MG63 (cell line): ENCODE measurements around the gene UBE2V1. TPM values are rescaled to one million over a fixed set of nuclear protein-coding genes. Genes with fewer than 3 reads are reported as not detected.

Source experiments
- DNase-seq: peaks from one replicate; pipeline ENCODE4 v3.0.0-alpha.2; 2020
- H3K27me3 ChIP-seq: fragments of 250-450 bp; sonication (Bioruptor Pico); 2 replicates; pipeline ENCODE4 v1.5.1; 2020; ENCODE audit warnings: mild to moderate bottlenecking, moderate library complexity
- H3K36me3 ChIP-seq: fragments of 250-450 bp; sonication (Bioruptor Pico); 2 replicates; pipeline ENCODE4 v1.5.1; 2020; ENCODE audit warnings: mild to moderate bottlenecking, moderate library complexity
- H3K4me3 ChIP-seq: fragments of 250-450 bp; sonication (Bioruptor Pico); 2 replicates; pipeline ENCODE4 v1.5.1; 2020; ENCODE audit warnings: mild to moderate bottlenecking, moderate library complexity
- H3K9me3 ChIP-seq: fragments of 250-450 bp; sonication (Bioruptor Pico); 2 replicates; pipeline ENCODE4 v1.5.1; 2020; ENCODE audit warnings: mild to moderate bottlenecking, moderate library complexity
- total RNA-seq: library from RNA; depleted of rRNA; stranded (reverse); fragments of >200 nt; shearing (Covaris generic); gene quantifications from 2 replicates; pipeline ENCODE4 v1.2.3, GENCODE V29; 2014; ENCODE audit warnings: low replicate concordance; rRNA removed

The UBE2V1 gene
- total RNA-seq, 1 experiment from 2014 or later: 23.3 TPM

- DNase-seq: no peak
- H3K27me3 ChIP-seq: no peaks in the 10 kb centered on the region
- no peak overlapping the region for H3K4me3 ChIP-seq
- H3K36me3 ChIP-seq: no peaks in the 10 kb centered on the region
- H3K9me3 ChIP-seq: no peaks in the 10 kb centered on the region
Measured at GRCh38 chr20:50037575-50037974, 75.4 kb downstream of the UBE2V1 start.

- no peak for DNase-seq
- H3K4me3 ChIP-seq: no peak overlapping the region
- H3K27me3 ChIP-seq: no peaks in the 10 kb centered on the region
- H3K36me3 ChIP-seq: no peaks in the 10 kb centered on the region
- H3K9me3 ChIP-seq: no peaks in the 10 kb centered on the region
Measured at GRCh38 chr20:50037123-50037522, 75.8 kb downstream of the UBE2V1 start.

- no peak for DNase-seq
- Histone ChIP-seq H3K9me3 (no peaks in the 10 kb centered on the region), H3K4me3 (no peak overlapping the region)
Measured at GRCh38 chr20:50036703-50037102, 76.2 kb downstream of the UBE2V1 start.

GRCh38 chr20:50034567-50035180 lies 78.3 kb downstream of the UBE2V1 start:
- Histone ChIP-seq H3K27me3 (no peaks in the 10 kb centered on the region), H3K36me3 (no peaks in the 10 kb centered on the region), H3K9me3 (peaks cover 1% of the 10 kb centered on the region), H3K4me3 (no peak overlapping the region)
- peak; percentile 98 for DNase-seq

More at GRCh38 chr20:50036703-50037102, 76.2 kb downstream of the UBE2V1 start:
- Histone ChIP-seq H3K36me3 (no peaks in the 10 kb centered on the region), H3K27me3 (no peaks in the 10 kb centered on the region)

- Histone ChIP-seq H3K9me3 (peaks cover 16% of the 10 kb centered on the region), H3K27me3 (no peaks in the 10 kb centered on the region), H3K36me3 (no peaks in the 10 kb centered on the region), H3K4me3 (no peak overlapping the region)
- peak; percentile 75 for DNase-seq
Measured at GRCh38 chr20:50032955-50033666, 79.8 kb downstream of the UBE2V1 start.

Other genes with a start within 250 kb of the UBE2V1 start
- gene SPATA2, start 197.6 kb downstream of the UBE2V1 start, total RNA-seq: 0.56 and 0.72 TPM in 2 replicates
- 86.6 and 89.6 TPM in 2 replicates for gene RNF114, start 176.8 kb downstream of the UBE2V1 start, total RNA-seq
- 0.12 and 0.82 TPM in 2 replicates for gene SNAI1, start 130.2 kb downstream of the UBE2V1 start, total RNA-seq
- 18.2 and 31.6 TPM in 2 replicates for gene PEDS1, start 40.6 kb upstream of the UBE2V1 start, total RNA-seq
- 22.5 and 46.5 TPM in 2 replicates for gene CEBPB, start 77.7 kb upstream of the UBE2V1 start, total RNA-seq